Erythroblast (primary cell): ENCODE measurements around the gene PMM2.
"Not testable (repeated sequence)": the region's sequence is repeated elsewhere in the genome, so short reads cannot be mapped to it uniquely, and the experiment has no call there.

Source experiments
- GATA1 ChIP-seq: IDR thresholded peaks from 2 replicates; pipeline ENCODE4 v1.6.1; 2011; ENCODE audit warnings: low read depth, mild to moderate bottlenecking, control low read depth, low read length, moderate library complexity
- POLR2A ChIP-seq: IDR thresholded peaks from 2 replicates; pipeline ENCODE4 v1.6.1; 2011; ENCODE audit warnings: mild to moderate bottlenecking, low read length

DNA sequence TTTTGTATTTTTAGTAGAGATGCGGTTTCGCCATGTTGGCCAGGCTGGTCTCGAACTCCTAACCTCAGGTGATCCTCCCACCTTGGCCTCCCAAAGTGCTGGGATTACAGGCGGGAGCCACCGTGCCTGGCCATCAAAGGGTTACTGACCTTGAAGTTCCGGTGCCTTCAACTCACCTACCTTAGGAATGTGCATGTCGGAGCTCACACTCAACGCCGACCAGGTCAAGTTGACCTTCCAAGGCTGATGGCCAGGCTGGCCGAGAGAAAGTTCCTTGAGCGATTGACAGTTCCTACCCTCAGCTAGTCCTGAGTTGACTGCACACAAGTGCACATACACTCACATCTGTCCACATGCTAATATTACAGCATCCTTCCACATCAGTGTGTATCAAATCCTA lies 11.3 kb upstream of the PMM2 start:
- not testable (repeated sequence) for TF ChIP-seq POLR2A, GATA1
